Adrenal gland (tissue), 5 donors: ENCODE data around the gene PTPN20.

Source experiments
- CTCF ChIP-seq, 6 experiments: fragments of 450-650 bp in 4 of 6; fragments of 200-600 bp in 2 of 6; sonication (generic) in 1 of 6; IDR thresholded peaks; 1 replicate in 5 of 6; 2 replicates in 1 of 6; pipeline versions ENCODE4 v1.5.1 to v1.8.0; 2016 to 2021; ENCODE audit warnings: antibody characterized with exemption in 6 of 6, mild to moderate bottlenecking in 2 of 6, moderate library complexity in 1 of 6
- POLR2A ChIP-seq, 2 donors: fragments of 450-650 bp; IDR thresholded peaks; one replicate each; pipeline ENCODE4 v1.6.1; 2017; ENCODE audit warnings: antibody characterized with exemption in 2 of 2, mild to moderate bottlenecking in 2 of 2, moderate library complexity in 1 of 2
- donor health status: DM: no; HTN: no; CAD: no.

GRCh38 chr10:47048526-47048905 lies 137.3 kb downstream of the PTPN20 start:
- TF ChIP-seq CTCF (IDR thresholded peaks at IDR 0.05) (no peak), POLR2A (IDR thresholded peaks at IDR 0.05) (no peak)
